Dendritic cell treated with granulocyte-macrophage colony-stimulating factor and Interleukin-4, amounts not matched to agents 40 ng/mL and 50 ng/mL, for 4 days (primary cell): ENCODE results near the gene PGM3.

ENCODE experiments used
- H3K27ac Mint-ChIP-seq: one replicate; pipeline ENCODE4 v1.8.0; 2022; ENCODE audit warnings: mild to moderate bottlenecking, mixed read lengths
- H3K27me3 Mint-ChIP-seq: one replicate; pipeline ENCODE4 v1.8.0; 2022; ENCODE audit warnings: mild to moderate bottlenecking, mixed read lengths
- H3K36me3 Mint-ChIP-seq: one replicate; pipeline ENCODE4 v1.8.0; 2022; ENCODE audit warnings: low read depth, mixed read lengths
- H3K4me1 Mint-ChIP-seq: one replicate; pipeline ENCODE4 v1.8.0; 2022; ENCODE audit warnings: low read depth, mixed read lengths
- H3K4me3 Mint-ChIP-seq: one replicate; pipeline ENCODE4 v1.8.0; 2022; ENCODE audit warnings: mild to moderate bottlenecking, moderate library complexity, mixed read lengths
- H3K9me3 Mint-ChIP-seq: one replicate; pipeline ENCODE4 v1.8.0; 2022; ENCODE audit warnings: mixed read lengths
- intact Hi-C: fragments of 100-400 bp; cut with micrococcal nuclease; formaldehyde crosslinking; loops from one replicate; pipeline ENCODE4 v1.15.0; 2022

Gene PGM3, protein sequence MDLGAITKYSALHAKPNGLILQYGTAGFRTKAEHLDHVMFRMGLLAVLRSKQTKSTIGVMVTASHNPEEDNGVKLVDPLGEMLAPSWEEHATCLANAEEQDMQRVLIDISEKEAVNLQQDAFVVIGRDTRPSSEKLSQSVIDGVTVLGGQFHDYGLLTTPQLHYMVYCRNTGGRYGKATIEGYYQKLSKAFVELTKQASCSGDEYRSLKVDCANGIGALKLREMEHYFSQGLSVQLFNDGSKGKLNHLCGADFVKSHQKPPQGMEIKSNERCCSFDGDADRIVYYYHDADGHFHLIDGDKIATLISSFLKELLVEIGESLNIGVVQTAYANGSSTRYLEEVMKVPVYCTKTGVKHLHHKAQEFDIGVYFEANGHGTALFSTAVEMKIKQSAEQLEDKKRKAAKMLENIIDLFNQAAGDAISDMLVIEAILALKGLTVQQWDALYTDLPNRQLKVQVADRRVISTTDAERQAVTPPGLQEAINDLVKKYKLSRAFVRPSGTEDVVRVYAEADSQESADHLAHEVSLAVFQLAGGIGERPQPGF

DNA sequence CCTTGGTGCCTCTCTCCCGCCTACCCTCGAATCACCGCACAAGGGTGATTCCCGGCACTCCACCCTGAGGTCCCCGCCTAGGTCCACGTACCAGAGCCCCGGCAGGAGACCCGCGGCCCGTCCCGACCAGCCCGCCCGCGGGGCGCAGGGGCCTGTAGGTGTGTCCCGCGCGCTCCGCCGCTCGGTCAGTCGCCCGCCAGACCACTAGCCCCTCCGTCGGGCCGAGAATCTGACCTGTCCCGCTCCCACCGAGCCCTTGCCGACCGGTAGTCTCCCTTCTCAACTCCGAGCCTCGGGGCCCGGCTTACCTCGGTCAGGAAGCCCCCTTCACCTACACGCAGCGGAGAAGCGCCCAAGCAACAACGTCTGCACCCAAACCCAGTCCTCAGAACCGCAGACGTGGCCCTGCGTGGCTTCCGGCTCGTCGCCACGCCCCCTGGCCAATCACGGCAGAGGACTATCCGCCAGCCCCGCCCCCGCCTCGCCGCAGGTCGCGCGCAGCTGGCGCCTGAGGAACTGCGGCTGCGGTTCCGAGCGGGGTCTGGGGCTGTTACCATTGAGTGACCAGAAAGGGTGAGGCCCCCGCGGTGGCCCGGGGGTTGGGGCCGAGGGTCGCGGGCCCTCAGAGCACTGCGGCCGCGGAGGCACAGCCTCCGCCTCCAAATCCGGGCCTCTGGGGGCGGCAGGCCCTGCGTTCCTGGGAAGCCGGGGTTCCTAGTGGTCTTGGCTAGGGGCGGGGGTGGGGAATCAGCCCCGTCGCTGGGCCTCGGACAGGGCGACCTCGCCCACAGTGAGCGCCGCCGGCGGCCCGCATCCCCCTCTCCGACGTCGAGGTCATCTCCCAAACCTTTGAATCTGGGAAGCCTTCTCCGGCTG is at the start of gene PGM3, which contains the start of gene RWDD2A:
Gene PGM3 (minus strand): TSS at position 395 of the 876 bp plus-strand sequence. CDS start 2,253 bp downstream, outside the sequence.
Gene RWDD2A (plus strand): TSS at position 487 of the 876 bp plus-strand sequence. CDS start 1,095 bp downstream, outside the sequence.
- intact Hi-C loops, result loop anchor here (2.0 to 10.0 kb wide), 4 partner anchors 124 to 1441 kb away; partner anchors contain the start of genes CYB5R4, IBTK, RIPPLY2 and TENT5A
- Mint-ChIP-seq H3K9me3 (no peaks in the 10 kb centered on the region), H3K4me3 (peak within 1 kb of the TSS; percentile 93), H3K36me3 (peaks cover 27% of the 10 kb centered on the region), H3K27me3 (peaks cover 10% of the 10 kb centered on the region), H3K27ac (peak within 1 kb of the TSS; percentile 92), H3K4me1 (peaks cover 15% of the 10 kb centered on the region)

DNA sequence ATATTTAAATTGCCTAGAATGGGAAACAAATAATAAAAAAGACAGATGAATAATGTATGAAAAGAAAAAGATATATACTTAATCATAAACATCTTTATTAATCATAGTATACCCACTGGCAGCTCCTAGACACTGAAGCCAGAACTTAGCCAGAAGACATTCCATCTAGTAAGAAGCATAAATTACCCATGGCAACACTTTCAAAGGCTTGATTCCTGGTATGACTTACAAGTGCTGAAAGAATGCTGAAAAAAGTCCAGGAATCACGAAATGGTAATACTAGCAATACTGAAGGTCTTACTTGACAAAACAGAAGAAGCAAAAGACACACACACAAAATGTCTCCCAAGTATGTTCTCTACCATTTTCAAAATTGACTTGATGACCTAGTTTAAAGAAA is 38.1 kb upstream of the PGM3 start:
- intact Hi-C loops, result no loop called here
- Mint-ChIP-seq H3K4me1 (no peaks in the 10 kb centered on the region), H3K36me3 (peaks cover 7% of the 10 kb centered on the region), H3K9me3 (no peaks in the 10 kb centered on the region), H3K4me3 (no peak overlapping the region), H3K27ac (no peak overlapping the region), H3K27me3 (peaks cover 7% of the 10 kb centered on the region)

DNA sequence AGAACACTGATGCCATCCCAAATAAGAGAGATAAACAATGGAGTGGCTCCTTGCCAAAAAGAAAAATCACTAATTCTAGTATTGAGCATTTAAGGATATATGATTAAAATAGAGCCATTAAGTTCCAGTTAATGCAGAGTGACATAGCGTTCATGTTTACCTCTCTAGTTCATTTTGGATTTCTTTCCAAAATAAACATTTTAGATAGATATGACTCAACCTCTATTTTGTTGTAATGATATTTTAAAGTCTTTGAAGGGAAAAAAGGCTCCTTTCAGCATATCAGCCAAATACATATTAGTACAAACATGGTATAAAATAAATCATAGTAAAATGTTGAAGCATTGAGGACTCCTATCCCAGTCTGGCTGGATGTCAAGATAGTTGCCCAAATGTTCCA is 33.5 kb upstream of the PGM3 start:
- Mint-ChIP-seq H3K36me3 (peaks cover 21% of the 10 kb centered on the region), H3K27ac (no peak overlapping the region), H3K27me3 (peaks cover 3% of the 10 kb centered on the region), H3K4me1 (no peaks in the 10 kb centered on the region), H3K9me3 (no peaks in the 10 kb centered on the region), H3K4me3 (no peak overlapping the region)
- intact Hi-C loops, result no loop called here

DNA sequence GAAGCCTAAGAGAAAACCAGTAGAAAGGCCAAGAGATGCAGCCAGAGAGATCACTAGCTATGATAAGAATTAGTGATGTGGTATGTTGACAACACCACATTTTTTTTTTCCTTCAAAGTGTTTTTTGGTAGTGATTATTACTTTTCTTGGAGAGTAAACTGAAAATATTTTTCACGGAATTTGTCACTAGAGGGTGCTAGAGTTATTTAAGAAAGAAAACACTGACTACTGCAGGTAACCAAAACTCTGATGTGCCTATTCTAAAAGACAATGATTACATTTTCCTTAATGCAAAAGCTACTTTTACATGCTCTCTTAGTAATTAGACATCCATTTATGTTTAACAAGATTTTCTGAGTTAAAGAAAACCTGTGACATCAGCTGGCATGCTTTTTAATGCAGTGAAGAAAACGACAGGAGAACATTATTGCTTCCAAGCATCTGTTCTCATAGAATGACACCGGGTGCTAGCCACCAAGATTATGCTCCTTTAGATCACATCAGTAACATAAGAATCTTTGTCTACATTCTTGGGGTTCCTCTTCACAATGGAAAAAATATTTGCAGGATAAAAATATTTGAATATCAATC is 28.9 kb upstream of the PGM3 start:
- intact Hi-C loops, result loop anchor here (2.0 to 5.0 kb wide), 3 partner anchors 195 to 315 kb away; no protein-coding TSS in a partner anchor
- H3K36me3 Mint-ChIP-seq, result peaks cover 36% of the 10 kb centered on the region
- no peaks in the 10 kb centered on the region for H3K9me3 Mint-ChIP-seq
- H3K27me3 Mint-ChIP-seq, result no peaks in the 10 kb centered on the region
- no peak overlapping the region for H3K4me3 Mint-ChIP-seq
- no peaks in the 10 kb centered on the region for H3K4me1 Mint-ChIP-seq
- H3K27ac Mint-ChIP-seq, result no peak overlapping the region

DNA sequence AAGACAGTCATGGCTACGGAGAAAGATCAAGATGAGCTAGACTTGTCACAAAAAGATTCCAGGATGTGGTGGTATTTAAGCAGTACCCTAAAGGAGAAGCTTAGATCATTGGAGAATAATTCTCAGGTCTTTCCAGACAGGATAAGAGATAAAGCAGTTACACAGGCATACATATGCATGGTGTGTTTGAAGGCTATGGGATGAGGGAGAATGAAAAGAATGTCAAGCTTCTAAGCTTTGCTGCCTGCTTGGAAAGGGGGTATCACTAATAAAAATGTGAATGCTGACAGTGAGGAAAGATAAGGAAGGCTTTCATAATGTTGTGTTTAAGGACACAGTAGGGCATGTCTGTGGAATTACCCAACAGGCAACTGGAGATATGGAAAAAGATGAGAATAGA is 28.2 kb upstream of the PGM3 start:
- intact Hi-C loops, result loop anchor here (5.0 kb wide), 2 partner anchors 196 to 316 kb away; no protein-coding TSS in a partner anchor
- H3K36me3 Mint-ChIP-seq, result peaks cover 36% of the 10 kb centered on the region
- H3K27me3 Mint-ChIP-seq, result no peaks in the 10 kb centered on the region
- H3K9me3 Mint-ChIP-seq, result no peaks in the 10 kb centered on the region
- H3K4me3 Mint-ChIP-seq, result no peak overlapping the region
- H3K27ac Mint-ChIP-seq, result no peak overlapping the region
- no peaks in the 10 kb centered on the region for H3K4me1 Mint-ChIP-seq

DNA sequence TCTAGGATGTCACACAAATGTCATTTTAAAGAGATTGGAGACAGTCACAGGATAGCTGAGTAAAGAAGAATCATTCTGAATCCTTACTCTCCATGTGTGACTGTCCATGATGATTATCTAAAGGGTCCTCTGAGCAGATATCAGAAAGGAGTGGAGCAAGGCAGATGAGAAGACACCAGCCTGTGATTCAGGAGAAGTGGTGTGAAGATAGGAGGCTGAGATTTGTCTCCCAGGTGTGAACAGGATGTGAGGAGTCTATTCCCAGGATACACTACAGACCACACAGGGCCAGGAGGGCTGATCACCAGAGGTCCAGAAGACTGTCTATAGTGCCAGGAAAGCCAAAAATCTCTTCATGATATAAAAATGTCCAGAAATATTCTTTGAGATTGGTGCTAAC is 27.1 kb upstream of the PGM3 start:
- no peak overlapping the region for H3K27ac Mint-ChIP-seq
- no peaks in the 10 kb centered on the region for H3K4me1 Mint-ChIP-seq
- peaks cover 36% of the 10 kb centered on the region for H3K36me3 Mint-ChIP-seq
- intact Hi-C loops, result loop anchor here (5.0 kb wide), 2 partner anchors 197 to 317 kb away; no protein-coding TSS in a partner anchor
- H3K4me3 Mint-ChIP-seq, result no peak overlapping the region
- no peaks in the 10 kb centered on the region for H3K9me3 Mint-ChIP-seq
- H3K27me3 Mint-ChIP-seq, result no peaks in the 10 kb centered on the region

DNA sequence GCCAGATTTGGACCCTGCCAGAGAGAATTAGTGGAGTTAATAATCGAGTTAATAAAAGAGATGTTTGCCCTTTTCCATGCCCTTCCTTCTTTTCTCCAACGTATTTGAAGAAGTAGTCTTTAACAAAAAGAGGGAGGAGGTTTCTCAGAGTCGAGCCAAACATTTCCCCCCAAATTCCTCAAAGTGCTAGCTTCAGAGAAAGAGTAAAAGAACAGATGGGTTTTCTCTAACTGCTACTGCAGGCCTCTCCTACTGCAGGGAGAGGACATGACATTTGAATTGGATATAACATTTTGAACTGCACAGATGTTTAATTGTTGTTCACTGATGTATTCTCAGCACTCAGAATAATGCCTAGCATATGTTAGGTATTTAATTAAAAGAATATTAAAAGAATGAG is 25.6 kb upstream of the PGM3 start:
- Mint-ChIP-seq H3K9me3 (no peaks in the 10 kb centered on the region), H3K4me1 (no peaks in the 10 kb centered on the region), H3K36me3 (peaks cover 33% of the 10 kb centered on the region), H3K4me3 (no peak overlapping the region), H3K27me3 (peaks cover 6% of the 10 kb centered on the region), H3K27ac (no peak overlapping the region)
- intact Hi-C loops, result no loop called here

DNA sequence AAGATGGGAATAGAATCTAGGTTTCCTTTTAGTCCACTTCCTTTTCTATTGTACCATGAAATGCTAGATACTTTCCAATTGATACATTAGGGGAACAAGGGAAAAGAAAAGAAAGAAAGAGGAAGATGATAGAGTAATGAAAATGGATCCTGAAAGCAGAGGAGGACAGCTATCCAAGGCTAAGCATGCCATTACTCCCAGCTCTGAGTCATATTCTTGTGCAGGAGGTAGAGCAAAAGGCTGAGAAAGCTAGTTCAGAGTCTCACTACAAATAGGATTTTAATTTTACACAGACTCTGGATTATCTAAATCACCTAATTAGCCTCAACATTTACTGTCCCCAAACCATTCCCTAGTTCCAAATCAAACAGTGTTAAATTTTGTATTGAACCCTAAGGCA is 23.7 kb upstream of the PGM3 start:
- Mint-ChIP-seq H3K36me3 (peaks cover 24% of the 10 kb centered on the region), H3K27me3 (peaks cover 6% of the 10 kb centered on the region), H3K9me3 (no peaks in the 10 kb centered on the region), H3K4me1 (no peaks in the 10 kb centered on the region), H3K4me3 (no peak overlapping the region), H3K27ac (no peak overlapping the region)
- intact Hi-C loops, result no loop called here

DNA sequence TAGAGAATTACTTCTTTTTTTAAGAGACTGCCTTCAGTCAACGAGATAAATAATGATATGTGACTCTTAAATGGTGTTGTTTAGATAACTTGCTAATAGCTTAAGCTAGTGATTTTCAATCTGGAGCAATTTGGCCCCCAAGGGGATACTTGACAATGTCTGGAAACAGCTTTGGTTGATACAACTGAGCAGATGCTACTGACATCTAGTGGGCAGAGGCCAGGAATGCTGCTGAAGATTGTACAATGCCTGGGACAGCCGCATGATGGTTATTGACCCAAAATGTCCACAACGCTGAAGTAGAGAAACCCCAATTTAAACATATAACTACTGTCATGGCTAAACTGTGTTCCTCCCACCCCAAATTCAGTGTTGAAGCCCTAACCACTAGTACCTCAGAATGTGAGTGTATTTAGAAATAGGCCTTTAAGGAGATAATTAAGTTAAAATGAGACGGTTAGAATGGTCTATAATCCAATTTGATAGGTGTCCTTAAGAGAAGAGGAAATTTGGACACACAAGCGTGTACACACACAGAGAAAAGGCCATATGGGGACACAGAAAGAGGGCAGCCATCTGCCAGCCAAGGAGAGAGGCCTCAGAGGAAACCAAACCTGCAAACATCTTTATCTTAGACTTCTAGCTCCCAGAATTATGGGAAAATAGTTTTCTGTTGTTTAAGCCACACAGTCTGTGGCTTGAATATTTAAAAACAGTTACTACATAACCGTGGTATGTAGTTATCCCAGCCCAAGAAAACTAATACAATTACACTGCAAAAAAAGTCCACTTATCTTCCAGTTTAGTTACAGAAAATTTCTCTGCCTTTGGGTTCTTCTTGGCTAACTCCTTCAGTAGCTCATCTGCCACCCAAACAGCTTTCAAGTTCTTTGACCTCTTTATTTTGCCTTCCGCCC is 22.3 kb upstream of the PGM3 start:
- intact Hi-C loops, result no loop called here
- no peak overlapping the region for H3K4me3 Mint-ChIP-seq
- peaks cover 21% of the 10 kb centered on the region for H3K36me3 Mint-ChIP-seq
- peaks cover 9% of the 10 kb centered on the region for H3K27me3 Mint-ChIP-seq
- H3K9me3 Mint-ChIP-seq, result no peaks in the 10 kb centered on the region
- H3K4me1 Mint-ChIP-seq, result no peaks in the 10 kb centered on the region
- H3K27ac Mint-ChIP-seq, result no peak overlapping the region

DNA sequence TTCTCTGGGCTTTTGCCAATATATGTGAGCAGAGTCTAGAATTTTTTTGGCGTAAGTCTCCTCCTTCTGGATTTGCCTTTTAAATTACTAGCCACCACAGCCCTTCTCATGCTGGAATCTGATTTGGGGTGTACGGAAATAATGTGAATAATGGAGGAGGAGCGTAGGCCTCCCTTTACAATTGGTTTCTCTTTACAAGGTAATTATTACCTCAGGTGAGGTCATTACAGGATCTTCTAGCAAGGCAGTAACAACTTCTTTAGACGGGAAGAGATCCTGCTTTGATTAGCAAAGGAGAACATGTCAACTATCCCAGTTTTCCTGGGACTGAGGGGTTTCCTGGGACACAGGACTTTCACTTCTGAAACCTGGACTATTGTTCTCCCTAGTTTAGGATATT is 9.0 kb upstream of the PGM3 start:
- Mint-ChIP-seq H3K27ac (no peak overlapping the region), H3K36me3 (peaks cover 12% of the 10 kb centered on the region), H3K9me3 (no peaks in the 10 kb centered on the region), H3K27me3 (no peaks in the 10 kb centered on the region), H3K4me1 (peaks cover 7% of the 10 kb centered on the region), H3K4me3 (no peak overlapping the region)
- intact Hi-C loops, result no loop called here

DNA sequence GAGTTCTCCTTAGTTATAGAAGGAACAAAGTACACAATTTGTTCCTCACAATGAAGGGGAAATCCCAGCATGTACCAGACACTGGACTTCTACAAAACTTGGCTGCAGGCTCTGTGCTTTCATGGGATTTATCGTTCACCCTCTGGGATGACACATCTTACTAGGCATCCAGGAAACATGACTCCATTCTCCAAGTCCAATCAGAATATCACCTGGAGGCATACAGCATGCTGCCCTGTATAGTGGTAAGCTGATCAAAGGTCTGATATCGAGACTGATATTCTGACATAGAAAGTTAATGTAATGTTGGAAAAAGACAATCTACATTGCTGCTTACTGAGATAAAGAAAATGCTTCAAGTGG is 6.8 kb upstream of the PGM3 start:
- H3K4me3 Mint-ChIP-seq, result no peak overlapping the region
- peaks cover 7% of the 10 kb centered on the region for H3K4me1 Mint-ChIP-seq
- peaks cover 12% of the 10 kb centered on the region for H3K36me3 Mint-ChIP-seq
- no peaks in the 10 kb centered on the region for H3K27me3 Mint-ChIP-seq
- H3K9me3 Mint-ChIP-seq, result no peaks in the 10 kb centered on the region
- intact Hi-C loops, result loop anchor here (10.0 kb wide), 1 partner anchor 655 kb away; the partner anchor contains the start of genes CYB5R4 and RIPPLY2
- no peak overlapping the region for H3K27ac Mint-ChIP-seq

DNA sequence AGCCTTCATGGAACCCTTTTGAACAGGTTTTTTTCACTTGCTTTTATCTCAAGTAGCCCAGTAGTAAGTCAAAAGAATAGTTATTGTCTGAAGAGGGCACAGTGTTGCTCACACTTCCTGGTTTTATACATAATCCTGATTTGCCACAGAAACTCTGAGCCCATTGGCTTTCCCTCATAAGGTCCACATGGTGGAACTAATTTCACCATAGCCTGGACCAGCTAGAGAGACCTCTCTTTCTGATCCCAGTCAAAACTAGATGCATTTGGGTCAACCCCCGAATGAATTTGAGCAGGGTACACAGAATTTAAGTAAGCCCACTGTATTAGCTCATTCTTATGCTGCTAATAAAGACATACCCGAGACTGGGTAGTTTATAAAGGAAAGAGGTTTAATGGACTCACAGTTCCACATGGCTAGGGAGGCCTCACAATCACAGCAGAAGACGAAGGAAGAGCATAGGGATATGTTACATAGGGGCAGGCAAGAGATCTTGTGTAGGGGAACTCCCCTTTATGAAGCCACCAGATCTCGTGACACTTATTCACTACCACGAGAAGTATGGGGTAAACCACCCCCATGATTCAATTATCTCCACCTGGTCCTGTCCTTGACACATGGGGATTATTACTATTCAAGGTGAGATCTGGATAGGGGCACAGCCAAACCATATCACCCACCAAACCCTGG is 6.3 kb upstream of the PGM3 start:
- no peak overlapping the region for H3K27ac Mint-ChIP-seq
- peaks cover 9% of the 10 kb centered on the region for H3K4me1 Mint-ChIP-seq
- H3K27me3 Mint-ChIP-seq, result peaks cover 2% of the 10 kb centered on the region
- H3K4me3 Mint-ChIP-seq, result no peak overlapping the region
- H3K36me3 Mint-ChIP-seq, result peaks cover 12% of the 10 kb centered on the region
- H3K9me3 Mint-ChIP-seq, result no peaks in the 10 kb centered on the region
- intact Hi-C loops, result loop anchor here (10.0 kb wide), 1 partner anchor 655 kb away; the partner anchor contains the start of genes CYB5R4 and RIPPLY2
